GM23248 (cell line): ENCODE measurements around the gene EIF4E2. TPM values are rescaled to one million over a fixed set of nuclear protein-coding genes. Genes with fewer than 3 reads are reported as not detected.

Experiments used
- DNase-seq: peaks from one replicate; pipeline ENCODE4 v3.0.0-alpha.2; 2015
- H2AFZ ChIP-seq: fragments of 200-600 bp; sonication (generic); 2 replicates; pipeline ENCODE4 v1.6.1; 2016; ENCODE audit warnings: antibody characterized with exemption
- H3F3A ChIP-seq: fragments of 200-600 bp; sonication (generic); 2 replicates; pipeline ENCODE4 v1.6.1; 2016; ENCODE audit warnings: mild to moderate bottlenecking, antibody characterized with exemption, mixed run types; ENCODE audit not compliant: insufficient read depth
- H3K27ac ChIP-seq: fragments of 200-600 bp; sonication (generic); 2 replicates; pipeline ENCODE4 v1.5.1; 2016; ENCODE audit warnings: mild to moderate bottlenecking
- H3K27me3 ChIP-seq: fragments of 200-600 bp; sonication (generic); replicated peaks from 2 replicates; pipeline ENCODE4 v1.6.1; 2016; ENCODE audit warnings: mild to moderate bottlenecking; ENCODE audit not compliant: insufficient read depth
- H3K36me3 ChIP-seq: fragments of 200-600 bp; sonication (generic); 2 replicates; pipeline ENCODE4 v1.6.1; 2016; ENCODE audit warnings: low read depth, mild to moderate bottlenecking
- H3K4me1 ChIP-seq: fragments of 200-600 bp; sonication (generic); 2 replicates; pipeline ENCODE4 v1.6.1; 2016; ENCODE audit warnings: mild to moderate bottlenecking; ENCODE audit not compliant: insufficient read depth
- H3K4me2 ChIP-seq: fragments of 200-600 bp; sonication (generic); one replicate; pipeline ENCODE4 v1.6.1; 2016; ENCODE audit warnings: mild to moderate bottlenecking; ENCODE audit not compliant: unreplicated experiment
- H3K4me3 ChIP-seq: fragments of 200-600 bp; sonication (generic); 2 replicates; pipeline ENCODE4 v1.5.1; 2016; ENCODE audit warnings: mild to moderate bottlenecking
- H3K79me2 ChIP-seq: fragments of 200-600 bp; sonication (generic); 2 replicates; pipeline ENCODE4 v1.6.1; 2016; ENCODE audit warnings: mild to moderate bottlenecking; ENCODE audit not compliant: insufficient read depth
- H3K9ac ChIP-seq: fragments of 200-600 bp; sonication (generic); 2 replicates; pipeline ENCODE4 v1.6.1; 2016; ENCODE audit warnings: mild to moderate bottlenecking
- H3K9me2 ChIP-seq: fragments of 200-600 bp; sonication (generic); 2 replicates; pipeline ENCODE4 v1.6.1; 2016; ENCODE audit warnings: mixed run types, mild to moderate bottlenecking, moderate library complexity; ENCODE audit not compliant: insufficient read depth
- H3K9me3 ChIP-seq: fragments of 200-600 bp; sonication (generic); one replicate; pipeline ENCODE4 v1.6.1; 2017; ENCODE audit warnings: low read depth
- H4K20me1 ChIP-seq: fragments of 200-600 bp; sonication (generic); 2 replicates; pipeline ENCODE4 v1.6.0; 2016; ENCODE audit not compliant: insufficient read depth
- EZH2 ChIP-seq: fragments of 200-600 bp; sonication (generic); IDR thresholded peaks from 2 replicates; pipeline ENCODE4 v1.6.1; 2018; ENCODE audit warnings: antibody characterized with exemption, mild to moderate bottlenecking; ENCODE audit not compliant: insufficient read depth, poor library complexity, severe bottlenecking
- EZH2phosphoT487 ChIP-seq: fragments of 200-600 bp; sonication (generic); IDR thresholded peaks from 2 replicates; pipeline ENCODE4 v1.6.1; 2018; ENCODE audit warnings: antibody characterized with exemption, moderate library complexity, mild to moderate bottlenecking, low read depth; ENCODE audit not compliant: insufficient read depth
- WGBS, 2 experiments: methylation state at CpG; one replicate each; pipeline ENCODE4 v1.1.6; 2015 to 2017; ENCODE audit warnings: low lambda C conversion rate in 2 of 2, low coverage in 1 of 2; ENCODE audit errors: missing lambda C conversion rate in 2 of 2; 5-methylcytosine and 5-hydroxymethylcytosine counted together
- in situ Hi-C: fragments of 300-500 bp; cut with MboI; formaldehyde crosslinking; loops from 2 replicates; pipeline ENCODE4 v1.15.0; 2020
- polyA plus RNA-seq: library from polyadenylated mRNA; unstranded; fragments of >200 nt; fragmentation: Nextera tagmentation; extraction: Ambion mirVana; gene quantifications from 2 replicates; pipeline ENCODE4 v1.2.1, GENCODE V29; 2016
- total RNA-seq: library from RNA; depleted of rRNA; stranded (reverse); fragments of >200 nt; shearing (Covaris generic); gene quantifications from 2 replicates; pipeline ENCODE4 v1.2.3, GENCODE V29; 2014

EIF4E2 gene
- total and polyA plus RNA-seq, 2 experiments from 2014 or later, result 82.8 to 147 TPM

DNA sequence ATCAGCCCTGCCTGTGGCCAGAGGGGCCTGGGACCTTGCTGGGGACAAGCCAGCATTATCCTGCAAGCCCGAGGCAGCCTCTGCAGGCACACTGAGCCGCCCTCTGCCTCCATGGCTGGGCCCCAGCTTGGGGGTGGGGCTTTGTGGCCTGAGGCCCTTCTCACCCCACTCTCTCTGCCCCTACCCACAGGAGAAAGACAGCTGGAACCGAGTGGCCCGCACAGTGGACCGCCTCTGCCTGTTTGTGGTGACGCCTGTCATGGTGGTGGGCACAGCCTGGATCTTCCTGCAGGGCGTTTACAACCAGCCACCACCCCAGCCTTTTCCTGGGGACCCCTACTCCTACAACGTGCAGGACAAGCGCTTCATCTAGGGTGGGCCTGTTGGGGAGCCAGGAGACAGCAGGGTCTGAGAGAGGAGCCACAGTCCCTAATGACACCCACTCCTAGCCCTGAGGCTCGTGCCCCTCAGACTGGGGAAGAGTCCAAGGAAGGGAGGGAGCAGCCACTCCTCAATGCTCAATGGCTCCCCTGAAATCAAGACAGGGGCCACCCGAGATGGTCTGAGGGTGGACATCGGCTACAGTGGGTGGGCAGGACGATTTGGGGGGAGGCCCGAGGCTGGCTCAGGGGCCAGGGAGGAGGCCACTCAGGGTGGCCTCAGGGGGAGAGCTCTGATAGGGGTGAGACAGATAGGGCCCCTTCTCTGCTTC lies 15.4 kb upstream of the EIF4E2 start:
- H2AFZ ChIP-seq, result no peak overlapping the region
- no peak overlapping the region for H3K27ac ChIP-seq
- H3K79me2 ChIP-seq, result no peaks in the 10 kb centered on the region
- H4K20me1 ChIP-seq, result no peaks in the 10 kb centered on the region
- H3K4me3 ChIP-seq, result no peak overlapping the region
- no peaks in the 10 kb centered on the region for H3F3A ChIP-seq
- H3K9me2 ChIP-seq, result no peaks in the 10 kb centered on the region
- H3K4me1 ChIP-seq, result no peaks in the 10 kb centered on the region
- DNase-seq, result no peak
- no peaks in the 10 kb centered on the region for H3K27me3 ChIP-seq
- H3K9me3 ChIP-seq, result no peaks in the 10 kb centered on the region
- no peak overlapping the region for H3K4me2 ChIP-seq
- WGBS, 2 experiments, result 35 to 46% methylated on average over 14 of the region's 14 CpGs
- in situ Hi-C loops, result loop anchor here (25.0 kb wide), 1 partner anchor 623 kb away; no protein-coding TSS in a partner anchor
- no peaks in the 10 kb centered on the region for H3K36me3 ChIP-seq
- no peak overlapping the region for H3K9ac ChIP-seq
- TF ChIP-seq EZH2 (no peak), EZH2phosphoT487 (no peak)

- H2AFZ ChIP-seq, result no peak overlapping the region
- DNase-seq, result no peak
- no peaks in the 10 kb centered on the region for H3K27me3 ChIP-seq
- TF ChIP-seq EZH2, result no peak
- TF ChIP-seq EZH2phosphoT487, result no peak
- H3K4me2 ChIP-seq, result no peak overlapping the region
- no peak overlapping the region for H3K9ac ChIP-seq
- H3K27ac ChIP-seq, result no peak overlapping the region
- H3K4me3 ChIP-seq, result no peak overlapping the region
- no peaks in the 10 kb centered on the region for H3F3A ChIP-seq
- no peaks in the 10 kb centered on the region for H3K9me2 ChIP-seq
- H3K4me1 ChIP-seq, result no peaks in the 10 kb centered on the region
- 42 to 51% methylated on average over 5 of the region's 5 CpGs for WGBS, 2 experiments
- no peaks in the 10 kb centered on the region for H4K20me1 ChIP-seq
- H3K36me3 ChIP-seq, result no peaks in the 10 kb centered on the region
- no peaks in the 10 kb centered on the region for H3K9me3 ChIP-seq
- H3K79me2 ChIP-seq, result no peaks in the 10 kb centered on the region
- in situ Hi-C loops, result loop anchor here (25.0 kb wide), 1 partner anchor 624 kb away; no protein-coding TSS in a partner anchor
These were observed 14.5 kb upstream of the EIF4E2 start for GRCh38 chr2:232535761-232536530.

DNA sequence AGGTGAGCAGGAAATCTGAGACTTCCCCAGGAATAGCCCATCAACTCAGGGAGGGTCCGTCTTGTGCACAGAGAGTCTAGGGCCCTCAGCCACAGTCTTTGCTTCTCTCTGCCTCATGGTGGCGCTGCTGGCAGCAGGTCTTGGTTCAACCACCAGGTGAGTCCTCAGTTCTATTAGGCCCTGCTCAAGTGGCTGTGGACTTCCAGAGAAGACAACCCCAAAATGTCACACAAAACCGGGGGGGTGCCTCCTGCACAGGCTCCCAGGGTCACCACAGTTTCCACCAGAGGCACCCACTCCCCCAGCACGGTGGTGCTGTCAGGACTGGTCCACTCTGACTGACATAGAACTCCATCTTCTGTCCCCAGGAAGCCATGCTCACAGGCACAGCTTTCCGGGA lies 13.4 kb upstream of the EIF4E2 start:
- H3K9ac ChIP-seq, result no peak overlapping the region
- no peak overlapping the region for H3K27ac ChIP-seq
- no peaks in the 10 kb centered on the region for H3K4me1 ChIP-seq
- no peaks in the 10 kb centered on the region for H3K27me3 ChIP-seq
- no peak overlapping the region for H3K4me2 ChIP-seq
- H3K9me2 ChIP-seq, result no peaks in the 10 kb centered on the region
- no peaks in the 10 kb centered on the region for H3K79me2 ChIP-seq
- no peaks in the 10 kb centered on the region for H3F3A ChIP-seq
- H3K9me3 ChIP-seq, result no peaks in the 10 kb centered on the region
- DNase-seq, result no peak
- H3K4me3 ChIP-seq, result no peak overlapping the region
- in situ Hi-C loops, result loop anchor here (25.0 kb wide), 1 partner anchor 625 kb away; no protein-coding TSS in a partner anchor
- no peaks in the 10 kb centered on the region for H3K36me3 ChIP-seq
- no peak overlapping the region for H2AFZ ChIP-seq
- 36 to 44% methylated on average over 5 of the region's 5 CpGs for WGBS, 2 experiments
- no peaks in the 10 kb centered on the region for H4K20me1 ChIP-seq
- no peak for TF ChIP-seq EZH2
- no peak for TF ChIP-seq EZH2phosphoT487

GRCh38 chr2:232537499-232537898 lies 13.0 kb upstream of the EIF4E2 start:
- H3K4me1 ChIP-seq, result no peaks in the 10 kb centered on the region
- 65 to 71% methylated on average over 4 of the region's 4 CpGs for WGBS, 2 experiments
- no peak overlapping the region for H3K27ac ChIP-seq
- H3K4me3 ChIP-seq, result no peak overlapping the region
- no peaks in the 10 kb centered on the region for H3K36me3 ChIP-seq
- DNase-seq, result no peak
- H3F3A ChIP-seq, result no peaks in the 10 kb centered on the region
- no peaks in the 10 kb centered on the region for H3K9me3 ChIP-seq
- no peaks in the 10 kb centered on the region for H3K27me3 ChIP-seq
- no peaks in the 10 kb centered on the region for H4K20me1 ChIP-seq
- H3K9me2 ChIP-seq, result no peaks in the 10 kb centered on the region
- H2AFZ ChIP-seq, result no peak overlapping the region
- no peak for TF ChIP-seq EZH2phosphoT487
- TF ChIP-seq EZH2, result no peak
- H3K79me2 ChIP-seq, result no peaks in the 10 kb centered on the region
- H3K4me2 ChIP-seq, result no peak overlapping the region
- no peak overlapping the region for H3K9ac ChIP-seq
- in situ Hi-C loops, result loop anchor here (25.0 kb wide), 1 partner anchor 625 kb away; no protein-coding TSS in a partner anchor
